ENCODE data around the gene TEX101.
"Not testable (repeated sequence)": the region's sequence is repeated elsewhere in the genome, so short reads cannot be mapped to it uniquely, and the experiment has no call there.

The TEX101 gene

DNA sequence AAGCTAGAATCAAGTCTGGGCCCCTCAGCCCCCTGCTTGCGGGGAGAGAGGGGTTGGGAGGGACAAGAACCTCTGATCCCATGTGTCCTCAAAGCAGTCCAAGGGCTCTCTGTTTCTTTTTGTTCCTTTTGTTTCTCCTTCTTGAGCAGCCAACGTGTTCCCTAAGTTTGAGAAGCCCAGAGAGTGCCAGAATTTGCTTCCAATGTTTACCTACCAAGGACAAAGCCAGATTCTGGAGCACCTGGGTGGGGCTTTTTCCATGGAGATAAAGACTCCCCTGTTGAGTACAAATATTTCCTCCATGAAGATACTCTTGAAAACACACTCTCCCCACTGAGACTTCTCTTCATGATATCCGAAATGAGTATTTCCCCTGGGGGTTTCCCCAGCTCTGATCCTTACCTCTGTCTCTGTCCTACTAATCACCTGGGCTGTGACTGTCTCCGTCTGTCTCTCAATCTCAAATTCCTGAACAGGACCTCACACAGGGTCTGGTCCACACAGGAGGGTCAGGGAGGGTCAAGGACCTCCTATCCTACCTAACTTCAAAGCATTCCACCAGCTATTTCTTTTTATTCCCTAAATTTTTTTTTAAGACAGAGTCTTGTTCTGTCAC lies 33.8 kb upstream of the TEX101 start:
- peak; percentile 9 for DNase-seq (ENCODE audit: low read depth)

DNA sequence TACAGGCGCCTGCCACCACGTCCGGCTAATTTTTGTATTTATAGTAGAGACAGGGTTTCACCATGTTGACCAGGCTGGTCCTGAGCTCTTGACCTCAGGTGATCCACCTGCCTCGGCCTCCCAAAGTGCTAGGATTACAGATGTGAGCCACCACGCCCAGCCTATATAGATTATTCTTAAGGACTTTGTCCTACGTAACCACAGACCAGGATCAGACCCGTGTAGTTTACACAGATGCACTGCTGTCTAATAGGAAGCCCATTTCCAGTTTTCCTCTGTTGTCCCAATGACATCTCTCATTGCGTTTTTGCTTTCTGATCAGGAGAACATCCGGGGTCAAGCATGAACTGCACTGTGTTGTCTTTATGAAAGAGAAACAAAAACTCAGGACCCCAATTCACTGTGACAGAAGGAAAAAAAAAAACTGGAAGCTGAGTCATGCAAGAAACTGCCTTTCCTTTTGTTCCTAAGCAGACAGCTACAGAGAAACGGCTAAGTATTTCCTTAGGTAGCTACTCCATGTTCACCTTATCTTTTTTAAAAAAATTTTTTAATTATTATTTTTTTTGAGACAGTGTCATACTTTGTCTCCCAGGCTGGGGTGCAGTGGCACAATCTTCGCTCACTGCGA lies 32.0 kb upstream of the TEX101 start:
- H3K4me3 ChIP-seq (ENCODE audit: low read depth, low read length); DNase-seq (ENCODE audit: low read depth): not testable (repeated sequence)

More for the DNA sequence above, 33.8 kb upstream of the TEX101 start:
- TF ChIP-seq, protein P1, sequence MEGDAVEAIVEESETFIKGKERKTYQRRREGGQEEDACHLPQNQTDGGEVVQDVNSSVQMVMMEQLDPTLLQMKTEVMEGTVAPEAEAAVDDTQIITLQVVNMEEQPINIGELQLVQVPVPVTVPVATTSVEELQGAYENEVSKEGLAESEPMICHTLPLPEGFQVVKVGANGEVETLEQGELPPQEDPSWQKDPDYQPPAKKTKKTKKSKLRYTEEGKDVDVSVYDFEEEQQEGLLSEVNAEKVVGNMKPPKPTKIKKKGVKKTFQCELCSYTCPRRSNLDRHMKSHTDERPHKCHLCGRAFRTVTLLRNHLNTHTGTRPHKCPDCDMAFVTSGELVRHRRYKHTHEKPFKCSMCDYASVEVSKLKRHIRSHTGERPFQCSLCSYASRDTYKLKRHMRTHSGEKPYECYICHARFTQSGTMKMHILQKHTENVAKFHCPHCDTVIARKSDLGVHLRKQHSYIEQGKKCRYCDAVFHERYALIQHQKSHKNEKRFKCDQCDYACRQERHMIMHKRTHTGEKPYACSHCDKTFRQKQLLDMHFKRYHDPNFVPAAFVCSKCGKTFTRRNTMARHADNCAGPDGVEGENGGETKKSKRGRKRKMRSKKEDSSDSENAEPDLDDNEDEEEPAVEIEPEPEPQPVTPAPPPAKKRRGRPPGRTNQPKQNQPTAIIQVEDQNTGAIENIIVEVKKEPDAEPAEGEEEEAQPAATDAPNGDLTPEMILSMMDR (IDR thresholded peaks at IDR 0.05; ENCODE audit: insufficient read depth, low read depth, low read length, missing control alignments): no peak
- H3K4me3 ChIP-seq (ENCODE audit: low read depth, low read length): no peak overlapping the region

DNA sequence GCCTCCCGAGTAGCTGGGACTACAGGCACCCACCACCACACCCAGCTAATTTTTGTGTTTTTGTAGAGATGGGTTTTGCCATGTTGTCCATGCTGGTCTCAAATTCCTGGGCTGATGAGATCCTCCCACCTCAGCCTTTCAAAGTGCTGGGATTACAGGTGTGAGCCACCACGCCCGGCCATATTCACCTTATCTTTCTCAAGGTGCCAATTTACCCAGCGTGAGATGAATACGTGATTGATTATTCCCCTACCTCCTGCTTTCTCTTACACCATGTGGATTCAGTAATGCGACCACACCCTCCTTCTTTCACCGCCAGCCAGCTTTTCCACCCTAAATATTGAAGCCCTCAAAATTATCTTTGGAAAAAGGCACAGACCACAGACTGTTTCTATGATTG lies 31.4 kb upstream of the TEX101 start:
- not testable (repeated sequence) for H3K4me3 ChIP-seq (ENCODE audit: low read depth, low read length); DNase-seq (ENCODE audit: low read depth)

DNA sequence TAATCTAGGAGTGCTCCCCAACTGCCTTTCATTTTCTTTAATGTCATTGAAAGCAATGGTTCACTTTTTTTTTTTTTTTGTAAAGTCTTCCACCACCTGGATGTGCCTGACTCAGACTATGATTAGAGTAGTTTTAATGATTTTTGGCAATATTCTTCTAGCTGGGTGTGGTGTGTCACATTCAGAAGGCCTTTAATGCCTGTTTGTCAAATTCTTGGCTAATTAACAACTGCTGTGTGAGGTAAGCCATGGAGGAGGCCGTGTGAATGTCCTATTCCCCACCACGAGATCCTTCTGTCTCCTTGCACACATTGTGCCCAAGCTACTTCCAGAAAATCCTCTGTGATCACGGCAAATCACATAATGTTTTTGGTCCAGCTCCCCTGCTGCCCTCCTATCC lies 30.9 kb upstream of the TEX101 start:
- not testable (repeated sequence) for DNase-seq (ENCODE audit: low read depth)

DNA sequence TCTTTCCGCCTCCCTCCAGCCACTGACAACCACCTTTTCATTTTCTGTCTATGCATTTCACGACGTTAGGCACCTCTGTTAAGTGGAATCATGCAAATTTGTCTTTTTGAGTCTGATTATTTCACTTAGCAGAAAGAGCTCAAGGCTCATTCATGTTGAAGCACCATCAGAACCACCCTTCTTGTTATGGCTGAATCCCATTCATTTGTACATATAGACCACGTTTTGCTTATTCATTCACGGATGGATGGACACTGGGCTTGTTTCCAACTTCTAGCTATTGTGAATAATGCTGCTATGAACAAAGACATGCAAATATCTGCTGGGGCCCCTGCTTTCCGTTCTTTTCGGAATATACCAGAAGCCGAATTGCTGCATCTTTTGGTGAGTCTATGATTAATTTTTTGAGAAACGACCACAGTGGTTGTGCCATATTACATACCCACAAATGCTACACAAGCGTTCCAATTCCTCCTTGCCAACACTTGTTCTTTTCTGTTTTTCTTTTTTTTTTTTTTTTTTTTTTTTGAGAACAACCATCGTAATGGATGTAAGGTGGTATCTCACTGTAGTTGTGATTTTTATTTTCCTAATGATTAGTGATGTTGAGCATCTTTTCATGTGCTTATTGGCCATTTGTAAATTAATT lies 23.7 kb upstream of the TEX101 start:
- not testable (repeated sequence) for DNase-seq (ENCODE audit: low read depth); H3K4me3 ChIP-seq (ENCODE audit: low read depth, low read length)

More for the DNA sequence above, 30.9 kb upstream of the TEX101 start:
- not testable (repeated sequence) for H3K4me3 ChIP-seq (ENCODE audit: low read depth, low read length)

DNA sequence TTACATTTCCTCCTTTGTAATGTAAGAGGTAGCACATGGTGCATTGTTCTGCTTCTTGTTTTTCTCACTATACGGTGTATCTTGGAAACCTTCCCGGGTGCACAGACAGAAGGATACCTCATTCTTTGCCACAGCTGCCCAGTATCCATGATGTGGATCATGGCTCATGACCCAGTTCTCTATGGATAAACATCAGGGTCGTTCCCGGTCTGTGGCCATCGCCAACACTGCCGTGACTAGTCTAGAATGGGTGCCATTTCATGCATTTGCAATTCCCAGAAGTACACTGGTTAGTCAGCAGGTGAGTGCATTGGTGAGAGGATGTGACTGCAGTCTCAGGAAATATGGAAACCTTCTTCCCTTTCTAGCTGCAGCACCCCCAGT lies 23.1 kb upstream of the TEX101 start:
- not testable (repeated sequence) for H3K4me3 ChIP-seq (ENCODE audit: low read depth, low read length); DNase-seq (ENCODE audit: low read depth)

DNA sequence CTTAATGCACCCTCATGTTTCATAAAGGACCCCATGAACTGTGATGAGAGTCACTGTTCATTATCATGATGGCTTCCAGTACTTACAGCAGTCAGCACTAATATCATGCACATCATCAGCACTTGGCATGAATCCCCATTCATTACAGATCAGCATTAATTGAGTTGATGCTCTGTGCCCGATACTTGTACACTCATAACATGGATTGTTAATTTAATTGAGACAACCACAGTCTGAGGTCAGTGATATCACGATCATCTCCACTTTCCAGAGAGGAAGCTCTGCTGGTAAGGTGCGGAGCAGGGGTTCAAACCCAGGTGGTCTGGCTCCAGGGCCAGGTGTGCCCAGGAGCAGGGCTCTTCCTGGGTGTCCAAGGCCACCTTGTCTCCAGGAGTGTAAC lies 21.2 kb upstream of the TEX101 start:
- not testable (repeated sequence) for DNase-seq (ENCODE audit: low read depth); H3K4me3 ChIP-seq (ENCODE audit: low read depth, low read length)

DNA sequence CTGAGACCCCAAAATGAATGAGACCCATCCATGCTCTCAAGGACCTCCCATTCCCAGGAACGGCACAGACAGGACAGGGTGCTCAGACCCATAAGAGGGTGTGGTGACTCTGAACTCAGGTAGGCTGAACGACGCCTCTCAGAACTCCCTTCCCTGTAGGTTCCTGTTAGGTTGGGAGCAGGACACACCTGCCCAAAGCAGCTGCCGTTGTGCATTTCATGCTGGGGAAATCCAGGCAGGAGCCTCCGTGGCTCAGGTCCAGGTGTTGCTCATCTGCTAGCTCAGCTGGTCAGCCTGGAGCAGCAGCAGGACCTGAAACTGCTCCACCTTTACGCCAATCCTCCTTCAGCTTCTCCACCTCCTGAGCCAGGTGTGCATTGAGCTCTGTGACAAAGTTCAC lies 19.1 kb upstream of the TEX101 start:
- no peak overlapping the region for H3K4me3 ChIP-seq (ENCODE audit: low read depth, low read length)
- TF ChIP-seq, protein P1 (IDR thresholded peaks at IDR 0.05; ENCODE audit: insufficient read depth, low read depth, low read length, missing control alignments): no peak
- no peak for DNase-seq (ENCODE audit: low read depth)

DNA sequence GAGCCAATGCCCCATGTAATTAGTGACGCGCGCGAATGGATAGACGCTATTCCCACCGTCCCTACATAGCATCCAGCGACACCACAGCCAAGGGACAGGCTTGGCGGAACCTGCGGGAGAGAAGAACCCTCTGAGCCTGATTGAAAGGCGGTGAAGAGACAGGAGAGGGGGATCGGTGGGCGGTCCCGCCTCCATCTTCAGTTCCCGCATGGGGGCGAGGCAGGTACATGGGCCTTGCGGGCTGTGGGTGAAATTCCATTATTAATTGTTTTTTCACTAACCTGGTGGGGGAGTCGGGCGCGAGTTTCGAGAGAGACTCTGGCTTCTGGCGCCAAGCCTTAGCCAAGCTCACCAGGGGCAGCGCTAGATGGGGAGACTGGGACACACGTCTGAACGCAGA lies 8.4 kb upstream of the TEX101 start:
- no peak overlapping the region for H3K4me3 ChIP-seq (ENCODE audit: low read depth, low read length)
- DNase-seq (ENCODE audit: low read depth): no peak
- TF ChIP-seq, protein P1 (IDR thresholded peaks at IDR 0.05; ENCODE audit: insufficient read depth, low read depth, low read length, missing control alignments): no peak

DNA sequence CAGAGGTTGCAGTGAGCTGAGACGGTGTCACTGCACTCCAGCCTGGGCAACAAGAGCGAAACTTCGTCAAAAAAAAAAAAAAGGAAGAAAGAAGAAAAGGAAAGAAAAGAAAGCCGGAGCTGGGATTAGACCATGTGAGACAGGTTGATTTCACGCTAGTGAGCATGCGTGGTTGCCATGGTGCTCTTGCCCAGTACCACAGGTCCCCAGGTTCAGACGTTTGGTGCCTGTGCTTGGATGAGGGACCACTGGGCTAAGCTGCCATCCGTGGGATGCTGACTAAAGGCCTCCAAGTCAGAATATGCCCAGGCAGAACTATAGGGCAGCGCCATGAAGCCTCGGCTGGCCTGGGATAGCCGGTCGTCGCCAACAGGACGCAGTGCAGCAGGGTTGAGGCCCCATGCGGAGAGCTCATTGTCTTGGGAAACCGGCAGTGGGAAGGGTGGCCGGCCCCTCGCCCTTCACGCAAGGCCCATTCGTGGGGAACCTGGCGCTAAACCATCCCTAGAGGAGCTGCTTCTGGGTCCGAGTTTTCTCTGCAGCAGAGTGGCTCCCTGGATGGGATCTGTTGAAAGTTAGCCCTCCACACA lies 7.2 kb upstream of the TEX101 start:
- H3K4me3 ChIP-seq (ENCODE audit: low read depth, low read length): no peak overlapping the region
- TF ChIP-seq, protein P1 (IDR thresholded peaks at IDR 0.05; ENCODE audit: insufficient read depth, low read depth, low read length, missing control alignments): no peak
- DNase-seq (ENCODE audit: low read depth): no peak
